ENCODE measurements around the gene FAM43A.

DNA sequence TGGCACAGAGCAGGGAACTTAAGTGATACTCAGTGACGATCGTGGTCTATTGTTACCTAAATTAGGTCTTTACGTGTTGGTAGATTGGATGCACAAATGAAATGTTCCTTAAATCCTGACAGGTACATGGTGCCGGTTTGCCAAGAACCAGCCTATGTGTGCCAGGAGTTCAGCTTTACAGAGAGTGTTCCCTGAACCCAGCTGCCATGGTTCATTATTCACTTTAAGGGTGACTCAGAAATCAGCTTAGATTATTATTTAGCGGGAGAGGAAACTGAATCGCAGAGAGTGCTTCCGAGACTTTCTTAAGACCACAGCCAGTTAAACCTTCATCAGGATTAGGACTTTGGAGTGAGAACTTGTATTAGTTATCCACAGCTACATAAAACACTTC, 21.5 kb downstream of the FAM43A start:
- TF ChIP-seq EZH2 (IDR thresholded peaks at IDR 0.05) (no peak), POLR2AphosphoS5 (IDR thresholded peaks at IDR 0.05; ENCODE audit: borderline replicate concordance, low read depth, low read length) (no peak), FOXP2 (optimal IDR thresholded peaks at IDR 0.05; ENCODE audit: control extremely low read depth, extremely low read length, insufficient read depth) (no peak)

Data from SK-N-MC (cell line).